Right forelimb (tissue), 1 donor: ENCODE measurements around the gene CREB5.
"Not testable (repeated sequence)": the region's sequence is repeated elsewhere in the genome, so short reads cannot be mapped to it uniquely, and the experiment has no call there.

Source experiments
- DNase-seq: peaks from one replicate; pipeline ENCODE4 v3.0.0-alpha.2; 2018

CREB5 gene

GRCh38 chr7:28588602-28589001 lies 176.3 kb downstream of the CREB5 start:
- DNase-seq, result peak; percentile 25

GRCh38 chr7:28591041-28591674 lies 178.8 kb downstream of the CREB5 start:
- peak; percentile 34 for DNase-seq

- no peak for DNase-seq
These were observed 179.5 kb downstream of the CREB5 start for GRCh38 chr7:28591725-28592349.

- DNase-seq, result peak; percentile 12
These were observed 180.5 kb downstream of the CREB5 start for GRCh38 chr7:28592861-28593260.

GRCh38 chr7:28595076-28595475 lies 182.8 kb downstream of the CREB5 start:
- DNase-seq, result no peak

- peak; percentile 7 for DNase-seq
These were observed 183.5 kb downstream of the CREB5 start for GRCh38 chr7:28595801-28596200.

GRCh38 chr7:28596245-28596935 lies 184.1 kb downstream of the CREB5 start:
- peak; percentile 26 for DNase-seq

GRCh38 chr7:28597284-28597683 lies 185.0 kb downstream of the CREB5 start:
- no peak for DNase-seq

- not testable (repeated sequence) for DNase-seq
These were observed 185.7 kb downstream of the CREB5 start for GRCh38 chr7:28598037-28598436.

GRCh38 chr7:28598586-28598985 lies 186.3 kb downstream of the CREB5 start:
- DNase-seq, result no peak

- peak; percentile 3 for DNase-seq
These were observed 187.1 kb downstream of the CREB5 start for GRCh38 chr7:28599411-28599810.

GRCh38 chr7:28602282-28602681 lies 190.0 kb downstream of the CREB5 start:
- DNase-seq, result peak; percentile 12

- peak; percentile 29 for DNase-seq
These were observed 193.2 kb downstream of the CREB5 start for GRCh38 chr7:28605427-28606085.

- peak; percentile 4 for DNase-seq
These were observed 194.1 kb downstream of the CREB5 start for GRCh38 chr7:28606421-28606820.

- DNase-seq, result peak; percentile 36
These were observed 195.5 kb downstream of the CREB5 start for GRCh38 chr7:28607855-28608193.

GRCh38 chr7:28608237-28608656 lies 195.9 kb downstream of the CREB5 start:
- peak; percentile 30 for DNase-seq

GRCh38 chr7:28608731-28609130 lies 196.4 kb downstream of the CREB5 start:
- DNase-seq, result no peak

- no peak for DNase-seq
These were observed 197.3 kb downstream of the CREB5 start for GRCh38 chr7:28609608-28610007.

- DNase-seq, result not testable (repeated sequence)
These were observed 199.1 kb downstream of the CREB5 start for GRCh38 chr7:28611399-28611897.

GRCh38 chr7:28613262-28613661 lies 200.9 kb downstream of the CREB5 start:
- DNase-seq, result no peak

GRCh38 chr7:28615091-28615490 lies 202.8 kb downstream of the CREB5 start:
- DNase-seq, result no peak

- no peak for DNase-seq
These were observed 205.1 kb downstream of the CREB5 start for GRCh38 chr7:28617308-28617880.

GRCh38 chr7:28618383-28618782 lies 206.1 kb downstream of the CREB5 start:
- no peak for DNase-seq
